ENCODE results near the gene SPAG5.

The SPAG5 gene

GRCh38 chr17:28598799-28599310 lies at the start of gene SPAG5:
Gene SPAG5, minus strand, starts transcription at chr17:28599025. Its CDS starts 79 bp downstream, at chr17:28598946.
- peak; percentile 91 to 92 for DNase-seq (ENCODE audit: low read depth in 2 of 2)

- no peak for DNase-seq (ENCODE audit: low read depth in 2 of 2)
Observed at GRCh38 chr17:28646039-28646754, 47.4 kb upstream of the SPAG5 start.

- no peak for DNase-seq (ENCODE audit: low read depth in 2 of 2)
Observed at GRCh38 chr17:28645576-28645939, 46.7 kb upstream of the SPAG5 start.

GRCh38 chr17:28644787-28645575 lies 46.2 kb upstream of the SPAG5 start, which contains the start of gene BLTP2:
Gene BLTP2, minus strand, starts transcription at chr17:28645158. Its CDS starts 102 bp downstream, at chr17:28645056.
- DNase-seq (ENCODE audit: low read depth in 2 of 2): peak; percentile 91

GRCh38 chr17:28643983-28644786 lies 45.4 kb upstream of the SPAG5 start:
- DNase-seq (ENCODE audit: low read depth in 2 of 2): no peak

- no peak for DNase-seq (ENCODE audit: low read depth in 2 of 2)
Observed at GRCh38 chr17:28641579-28641978, 42.8 kb upstream of the SPAG5 start.

GRCh38 chr17:28635506-28635905 lies 36.7 kb upstream of the SPAG5 start:
- DNase-seq (ENCODE audit: low read depth in 2 of 2): no peak

GRCh38 chr17:28634206-28634865 lies 35.5 kb upstream of the SPAG5 start:
- DNase-seq (ENCODE audit: low read depth in 2 of 2): no peak

GRCh38 chr17:28626818-28627217 lies 28.0 kb upstream of the SPAG5 start:
- DNase-seq (ENCODE audit: low read depth in 2 of 2): no peak

- DNase-seq (ENCODE audit: low read depth in 2 of 2): no peak
Observed at GRCh38 chr17:28624148-28624547, 25.3 kb upstream of the SPAG5 start.

- no peak for DNase-seq (ENCODE audit: low read depth in 2 of 2)
Observed at GRCh38 chr17:28623696-28624095, 24.9 kb upstream of the SPAG5 start.

- no peak for DNase-seq (ENCODE audit: low read depth in 2 of 2)
Observed at GRCh38 chr17:28622186-28622585, 23.4 kb upstream of the SPAG5 start.

- no peak for DNase-seq (ENCODE audit: low read depth in 2 of 2)
Observed at GRCh38 chr17:28620010-28620409, 21.2 kb upstream of the SPAG5 start.

- DNase-seq (ENCODE audit: low read depth in 2 of 2): no peak
Observed at GRCh38 chr17:28618464-28618863, 19.6 kb upstream of the SPAG5 start.

- no peak for DNase-seq (ENCODE audit: low read depth in 2 of 2)
Observed at GRCh38 chr17:28616281-28616680, 17.5 kb upstream of the SPAG5 start.

- DNase-seq (ENCODE audit: low read depth in 2 of 2): no peak
Observed at GRCh38 chr17:28615260-28615940, 16.6 kb upstream of the SPAG5 start.

- DNase-seq (ENCODE audit: low read depth in 2 of 2): no peak
Observed at GRCh38 chr17:28613931-28614381, 15.1 kb upstream of the SPAG5 start, which contains the start of gene RSKR. Gene RSKR, minus strand, starts transcription at chr17:28614185. Its CDS starts 24 bp downstream, at chr17:28614161.

- peak; percentile 13 to 23 for DNase-seq (ENCODE audit: low read depth in 2 of 2)
Observed at GRCh38 chr17:28612936-28613872, 14.4 kb upstream of the SPAG5 start.

- no peak for DNase-seq (ENCODE audit: low read depth in 2 of 2)
Observed at GRCh38 chr17:28612531-28612930, 13.7 kb upstream of the SPAG5 start.

- DNase-seq (ENCODE audit: low read depth in 2 of 2): no peak
Observed at GRCh38 chr17:28610376-28610775, 11.6 kb upstream of the SPAG5 start.
